ENCODE data around the gene TARBP2. TPM values are rescaled to one million over a fixed set of nuclear protein-coding genes. Genes with fewer than 3 reads are reported as not detected.

TARBP2 gene
- polyA plus RNA-seq, 3 donors: 16.6 to 39.4 (median 24.4) TPM

DNA sequence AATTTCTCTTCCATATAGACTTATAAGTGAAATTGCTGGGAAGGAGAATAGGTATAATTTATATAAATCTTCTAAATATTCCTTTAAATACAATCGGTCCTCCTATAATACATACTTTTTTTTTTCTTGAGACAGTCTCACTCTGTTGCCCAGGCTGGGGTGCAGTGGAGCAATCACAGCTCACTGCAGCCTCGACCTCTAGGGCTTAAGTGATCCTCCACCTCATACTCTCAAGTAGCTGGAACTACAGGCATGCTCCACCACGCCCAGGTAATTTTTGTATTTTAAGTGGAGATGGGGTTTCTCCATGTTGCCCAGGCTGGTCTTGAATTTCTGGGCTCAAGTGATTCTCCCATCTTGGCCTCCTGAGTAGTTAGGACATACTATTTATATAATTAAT lies 35.9 kb downstream of the TARBP2 start:
- H3K36me3 ChIP-seq (replicated peaks in 1 of 2; ENCODE audit: control insufficient read depth in 1 of 2, insufficient read depth in 2 of 2, low read length in 2 of 2): peaks cover 60 to 88% of the 10 kb centered on the region in 2 donors

GRCh38 chr12:53538209-53538689 lies 37.2 kb downstream of the TARBP2 start:
- no peak for DNase-seq
- H3K27me3 ChIP-seq (ENCODE audit: control insufficient read depth in 2 of 2, insufficient read depth in 2 of 2, low read length in 2 of 2): no peaks in the 10 kb centered on the region
- H3K27ac Mint-ChIP-seq: peak overlapping the region in 2 of 7 donors; percentile 27 to 42
- peak overlapping the region in 1 of 2 donors; percentile 33 for H3K27ac ChIP-seq (ENCODE audit: low read depth in 1 of 2, low read length in 2 of 2)
- peaks cover 21% of the 10 kb centered on the region for H3K4me1 Mint-ChIP-seq
- H3K9me3 ChIP-seq (replicated peaks in 1 of 2; ENCODE audit: control insufficient read depth in 1 of 2, insufficient read depth in 1 of 2, low read length in 2 of 2): no peaks in the 10 kb centered on the region
- no peak overlapping the region for H2AFZ ChIP-seq (ENCODE audit: insufficient read depth, low read depth, low read length, poor library complexity, severe bottlenecking)
- no peaks in the 10 kb centered on the region for H3K9me3 Mint-ChIP-seq
- peaks cover 22 to 25% of the 10 kb centered on the region in 2 donors for H3K4me1 ChIP-seq (ENCODE audit: control insufficient read depth in 1 of 2, insufficient read depth in 2 of 2, low read length in 2 of 2)
- H3K79me2 ChIP-seq (ENCODE audit: insufficient read depth, low read length): no peaks in the 10 kb centered on the region
- H3K4me3 ChIP-seq (replicated peaks in 1 of 3; ENCODE audit: low read depth in 2 of 3, low read length in 3 of 3): no peak overlapping the region
- TF ChIP-seq, protein P1, sequence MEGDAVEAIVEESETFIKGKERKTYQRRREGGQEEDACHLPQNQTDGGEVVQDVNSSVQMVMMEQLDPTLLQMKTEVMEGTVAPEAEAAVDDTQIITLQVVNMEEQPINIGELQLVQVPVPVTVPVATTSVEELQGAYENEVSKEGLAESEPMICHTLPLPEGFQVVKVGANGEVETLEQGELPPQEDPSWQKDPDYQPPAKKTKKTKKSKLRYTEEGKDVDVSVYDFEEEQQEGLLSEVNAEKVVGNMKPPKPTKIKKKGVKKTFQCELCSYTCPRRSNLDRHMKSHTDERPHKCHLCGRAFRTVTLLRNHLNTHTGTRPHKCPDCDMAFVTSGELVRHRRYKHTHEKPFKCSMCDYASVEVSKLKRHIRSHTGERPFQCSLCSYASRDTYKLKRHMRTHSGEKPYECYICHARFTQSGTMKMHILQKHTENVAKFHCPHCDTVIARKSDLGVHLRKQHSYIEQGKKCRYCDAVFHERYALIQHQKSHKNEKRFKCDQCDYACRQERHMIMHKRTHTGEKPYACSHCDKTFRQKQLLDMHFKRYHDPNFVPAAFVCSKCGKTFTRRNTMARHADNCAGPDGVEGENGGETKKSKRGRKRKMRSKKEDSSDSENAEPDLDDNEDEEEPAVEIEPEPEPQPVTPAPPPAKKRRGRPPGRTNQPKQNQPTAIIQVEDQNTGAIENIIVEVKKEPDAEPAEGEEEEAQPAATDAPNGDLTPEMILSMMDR (IDR thresholded peaks at IDR 0.05): no peak
- H3K4me3 Mint-ChIP-seq: no peak overlapping the region
- no CpG with 5 or more reads among the region's 1 CpG for WGBS (ENCODE audit: insufficient coverage)
- intact Hi-C loops (cut with micrococcal nuclease): no loop called here
- H3K9ac ChIP-seq (ENCODE audit: insufficient read depth, low read length, poor library complexity, severe bottlenecking): no peak overlapping the region
- peaks cover 63 to 82% of the 10 kb centered on the region in 2 donors for H3K36me3 Mint-ChIP-seq
- H3K36me3 ChIP-seq (replicated peaks in 1 of 2; ENCODE audit: control insufficient read depth in 1 of 2, insufficient read depth in 2 of 2, low read length in 2 of 2): peaks cover 53 to 87% of the 10 kb centered on the region in 2 donors
- no peak overlapping the region for H3K4me2 ChIP-seq (replicated peaks; ENCODE audit: extremely low read depth, low read length, poor library complexity, severe bottlenecking)
- peaks cover 3% of the 10 kb centered on the region for H4K20me1 ChIP-seq (ENCODE audit: insufficient read depth, low read length)
- peaks cover 0 to 2% (median 0%) of the 10 kb centered on the region in 3 donors for H3K27me3 Mint-ChIP-seq (ENCODE audit: low read depth in 3 of 3)

More for the DNA sequence above, 35.9 kb downstream of the TARBP2 start:
- Histone ChIP-seq H3K79me2 (ENCODE audit: insufficient read depth, low read length) (no peaks in the 10 kb centered on the region), H3K9me3 (replicated peaks in 1 of 2; ENCODE audit: control insufficient read depth in 1 of 2, insufficient read depth in 1 of 2, low read length in 2 of 2) (no peaks in the 10 kb centered on the region), H3K4me1 (ENCODE audit: control insufficient read depth in 1 of 2, insufficient read depth in 2 of 2, low read length in 2 of 2) (peaks cover 23 to 28% of the 10 kb centered on the region in 2 donors), H2AFZ (ENCODE audit: insufficient read depth, low read depth, low read length, poor library complexity, severe bottlenecking) (no peak overlapping the region), H3K4me3 (replicated peaks in 1 of 3; ENCODE audit: low read depth in 2 of 3, low read length in 3 of 3) (no peak overlapping the region), H3K9ac (ENCODE audit: insufficient read depth, low read length, poor library complexity, severe bottlenecking) (no peak overlapping the region), H3K27ac (ENCODE audit: low read depth in 1 of 2, low read length in 2 of 2) (no peak overlapping the region), H4K20me1 (ENCODE audit: insufficient read depth, low read length) (peaks cover 3% of the 10 kb centered on the region), H3K27me3 (ENCODE audit: control insufficient read depth in 2 of 2, insufficient read depth in 2 of 2, low read length in 2 of 2) (no peaks in the 10 kb centered on the region), H3K4me2 (replicated peaks; ENCODE audit: extremely low read depth, low read length, poor library complexity, severe bottlenecking) (no peak overlapping the region)
- no peak for DNase-seq
- no CpG with 5 or more reads among the region's 3 CpGs for WGBS (ENCODE audit: insufficient coverage)
- intact Hi-C loops (cut with micrococcal nuclease): no loop called here
- Mint-ChIP-seq H3K27me3 (ENCODE audit: low read depth in 3 of 3) (peaks cover 0 to 2% (median 0%) of the 10 kb centered on the region in 3 donors), H3K9me3 (peaks cover 0 to 2% (median 0%) of the 10 kb centered on the region in 7 donors), H3K36me3 (peaks cover 67 to 82% of the 10 kb centered on the region in 2 donors), H3K4me3 (no peak overlapping the region), H3K27ac (peak overlapping the region in 2 of 7 donors; percentile 32 to 65), H3K4me1 (peaks cover 26% of the 10 kb centered on the region)
- TF ChIP-seq, protein P1 (IDR thresholded peaks at IDR 0.05): no peak

Measured in CD14-positive monocyte (primary cell).